ENCODE measurements around the gene DIRAS2. TPM values are rescaled to one million over a fixed set of nuclear protein-coding genes. Genes with fewer than 3 reads are reported as not detected.
"Not testable (repeated sequence)": the region's sequence is repeated elsewhere in the genome, so short reads cannot be mapped to it uniquely, and the experiment has no call there.

Gene DIRAS2
- total RNA-seq, 1 experiment from 2014 or later: 1.7 TPM

DNA sequence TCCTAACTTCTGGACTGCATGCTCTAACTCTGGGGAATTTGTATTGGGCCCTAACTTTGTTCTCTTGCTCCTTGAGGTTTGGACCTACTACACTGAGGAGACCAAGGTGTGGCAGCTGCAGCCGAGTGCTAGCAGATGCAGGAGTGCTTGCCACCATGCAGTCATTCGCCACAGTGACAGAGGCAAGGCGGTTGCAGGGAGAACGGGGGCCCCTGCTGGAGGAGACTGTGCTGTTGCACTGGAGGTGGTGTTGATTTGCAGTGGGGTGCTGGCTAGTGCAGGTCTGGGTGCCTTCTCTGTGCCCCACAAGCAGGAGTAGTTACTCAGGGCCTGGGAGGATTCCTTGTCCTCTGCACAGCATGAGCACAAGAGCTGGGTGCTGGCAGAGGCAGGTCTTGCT lies 22.4 kb upstream of the DIRAS2 start:
- peaks cover 7% of the 10 kb centered on the region for H3K4me1 Mint-ChIP-seq (ENCODE audit: low read depth, unreplicated experiment)
- BruUV-seq (replicated peaks): no TSS peak
- TF ChIP-seq, protein P1, sequence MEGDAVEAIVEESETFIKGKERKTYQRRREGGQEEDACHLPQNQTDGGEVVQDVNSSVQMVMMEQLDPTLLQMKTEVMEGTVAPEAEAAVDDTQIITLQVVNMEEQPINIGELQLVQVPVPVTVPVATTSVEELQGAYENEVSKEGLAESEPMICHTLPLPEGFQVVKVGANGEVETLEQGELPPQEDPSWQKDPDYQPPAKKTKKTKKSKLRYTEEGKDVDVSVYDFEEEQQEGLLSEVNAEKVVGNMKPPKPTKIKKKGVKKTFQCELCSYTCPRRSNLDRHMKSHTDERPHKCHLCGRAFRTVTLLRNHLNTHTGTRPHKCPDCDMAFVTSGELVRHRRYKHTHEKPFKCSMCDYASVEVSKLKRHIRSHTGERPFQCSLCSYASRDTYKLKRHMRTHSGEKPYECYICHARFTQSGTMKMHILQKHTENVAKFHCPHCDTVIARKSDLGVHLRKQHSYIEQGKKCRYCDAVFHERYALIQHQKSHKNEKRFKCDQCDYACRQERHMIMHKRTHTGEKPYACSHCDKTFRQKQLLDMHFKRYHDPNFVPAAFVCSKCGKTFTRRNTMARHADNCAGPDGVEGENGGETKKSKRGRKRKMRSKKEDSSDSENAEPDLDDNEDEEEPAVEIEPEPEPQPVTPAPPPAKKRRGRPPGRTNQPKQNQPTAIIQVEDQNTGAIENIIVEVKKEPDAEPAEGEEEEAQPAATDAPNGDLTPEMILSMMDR (IDR thresholded peaks at IDR 0.05; ENCODE audit: unreplicated experiment): no peak
- no peaks in the 10 kb centered on the region for H3K36me3 Mint-ChIP-seq (ENCODE audit: insufficient read depth, unreplicated experiment)
- no peak overlapping the region for H3K4me3 Mint-ChIP-seq (ENCODE audit: low read depth, unreplicated experiment)
- H3K9me3 Mint-ChIP-seq (ENCODE audit: low read depth, unreplicated experiment): no peaks in the 10 kb centered on the region
- H3K27ac Mint-ChIP-seq (ENCODE audit: unreplicated experiment): no peak overlapping the region
- intact Hi-C loops (cut with micrococcal nuclease; ENCODE audit: unreplicated experiment): no loop called here
- CTCF ChIA-PET: interaction anchor here (0.7 kb wide), 1 partner anchor 60 kb away, joined by 3 read pairs; no protein-coding TSS in a partner anchor
- no peaks in the 10 kb centered on the region for H3K27me3 Mint-ChIP-seq (ENCODE audit: unreplicated experiment)
- peak; percentile 17 for DNase-seq

DNA sequence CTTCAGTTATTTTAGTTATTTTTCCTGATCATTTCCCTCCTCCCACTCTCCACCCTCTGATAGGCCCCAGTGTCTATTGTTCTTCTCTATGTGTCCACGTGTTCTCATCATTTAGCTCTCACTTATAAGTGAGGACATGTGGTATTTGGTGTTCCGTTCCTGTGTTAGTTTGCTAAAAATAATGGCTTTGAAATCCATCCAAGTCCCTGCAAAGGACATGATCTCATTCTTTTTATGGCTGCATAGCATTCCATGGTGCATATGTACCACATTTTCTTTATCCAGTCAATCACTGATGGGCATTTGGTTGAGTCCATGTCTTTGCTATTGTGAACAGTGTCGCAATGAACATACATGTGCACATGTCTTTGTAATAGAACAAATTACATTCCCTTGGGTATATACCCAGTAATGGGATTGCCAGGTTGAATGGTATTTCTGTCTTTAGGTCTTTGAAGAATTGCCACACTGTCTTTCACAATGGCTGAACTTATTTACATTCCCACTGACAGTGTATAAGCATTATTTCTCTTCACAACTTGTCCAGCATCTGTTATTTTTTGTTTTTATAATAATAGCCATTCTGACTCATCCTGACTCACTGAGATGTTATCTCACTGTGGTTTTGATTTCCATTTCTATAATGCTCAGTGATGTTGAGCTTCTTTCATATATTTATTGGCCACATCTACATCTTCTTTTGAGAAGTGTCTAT lies 17.2 kb upstream of the DIRAS2 start:
- TF ChIP-seq, protein P1 (IDR thresholded peaks at IDR 0.05; ENCODE audit: unreplicated experiment): no peak
- DNase-seq: no peak
- no peaks in the 10 kb centered on the region for H3K9me3 Mint-ChIP-seq (ENCODE audit: low read depth, unreplicated experiment)
- intact Hi-C loops (cut with micrococcal nuclease; ENCODE audit: unreplicated experiment): no loop called here
- H3K4me3 Mint-ChIP-seq (ENCODE audit: low read depth, unreplicated experiment): no peak overlapping the region
- H3K4me1 Mint-ChIP-seq (ENCODE audit: low read depth, unreplicated experiment): peaks cover 19% of the 10 kb centered on the region
- BruUV-seq (replicated peaks): no TSS peak
- H3K27ac Mint-ChIP-seq (ENCODE audit: unreplicated experiment): peak overlapping the region; percentile 54
- CTCF ChIA-PET: no interaction called here
- no peaks in the 10 kb centered on the region for H3K36me3 Mint-ChIP-seq (ENCODE audit: insufficient read depth, unreplicated experiment)
- H3K27me3 Mint-ChIP-seq (ENCODE audit: unreplicated experiment): no peaks in the 10 kb centered on the region

DNA sequence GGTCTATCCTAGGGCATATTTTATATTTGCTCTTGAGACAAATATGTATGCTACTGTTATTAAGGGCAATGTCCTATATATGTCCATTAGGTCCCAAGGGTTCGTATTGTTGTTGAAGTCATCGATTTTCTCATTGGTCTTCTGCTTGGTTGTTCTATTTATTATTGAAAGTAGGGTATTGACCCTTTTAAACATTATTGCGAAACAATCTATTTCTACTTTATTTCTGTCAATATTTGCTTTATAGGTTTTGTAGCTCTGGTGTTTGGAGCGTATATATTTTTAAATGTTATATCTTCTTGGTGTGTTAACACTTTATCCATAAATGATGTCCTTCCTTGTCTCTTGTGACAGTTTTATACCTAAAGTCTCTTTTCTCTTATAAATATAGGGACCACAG lies 16.2 kb upstream of the DIRAS2 start:
- no peaks in the 10 kb centered on the region for H3K9me3 Mint-ChIP-seq (ENCODE audit: low read depth, unreplicated experiment)
- peaks cover 19% of the 10 kb centered on the region for H3K4me1 Mint-ChIP-seq (ENCODE audit: low read depth, unreplicated experiment)
- CTCF ChIA-PET: no interaction called here
- no peak overlapping the region for H3K27ac Mint-ChIP-seq (ENCODE audit: unreplicated experiment)
- no TSS peak for BruUV-seq (replicated peaks)
- TF ChIP-seq, protein P1 (IDR thresholded peaks at IDR 0.05; ENCODE audit: unreplicated experiment): no peak
- no peaks in the 10 kb centered on the region for H3K27me3 Mint-ChIP-seq (ENCODE audit: unreplicated experiment)
- no peaks in the 10 kb centered on the region for H3K36me3 Mint-ChIP-seq (ENCODE audit: insufficient read depth, unreplicated experiment)
- intact Hi-C loops (cut with micrococcal nuclease; ENCODE audit: unreplicated experiment): no loop called here
- DNase-seq: no peak
- no peak overlapping the region for H3K4me3 Mint-ChIP-seq (ENCODE audit: low read depth, unreplicated experiment)

DNA sequence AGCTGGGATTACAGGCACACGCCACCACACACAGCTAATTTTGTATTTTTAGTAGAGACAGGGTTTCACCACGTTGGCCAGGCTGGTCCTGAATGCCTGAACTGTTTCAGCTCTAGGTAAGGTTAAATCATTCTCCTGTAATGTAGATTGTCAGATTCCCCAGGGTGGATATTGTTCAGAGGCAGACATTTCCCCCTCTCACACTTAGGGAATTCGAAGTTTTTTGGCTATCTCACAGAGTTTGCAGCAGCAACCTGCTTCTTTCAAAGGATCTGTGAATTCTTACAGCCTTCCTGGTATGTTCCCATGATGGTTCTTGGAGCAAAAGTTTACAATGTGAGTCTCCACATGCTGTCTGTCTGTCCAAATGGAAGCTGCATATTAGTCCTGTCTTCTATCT lies 15.6 kb upstream of the DIRAS2 start:
- TF ChIP-seq, protein P1 (IDR thresholded peaks at IDR 0.05; ENCODE audit: unreplicated experiment): no peak
- no peak for DNase-seq
- no peaks in the 10 kb centered on the region for H3K36me3 Mint-ChIP-seq (ENCODE audit: insufficient read depth, unreplicated experiment)
- CTCF ChIA-PET: interaction anchor here (0.6 kb wide), 1 partner anchor 26 kb away, joined by 3 read pairs; no protein-coding TSS in a partner anchor
- peaks cover 2% of the 10 kb centered on the region for H3K9me3 Mint-ChIP-seq (ENCODE audit: low read depth, unreplicated experiment)
- no peaks in the 10 kb centered on the region for H3K27me3 Mint-ChIP-seq (ENCODE audit: unreplicated experiment)
- no peak overlapping the region for H3K27ac Mint-ChIP-seq (ENCODE audit: unreplicated experiment)
- intact Hi-C loops (cut with micrococcal nuclease; ENCODE audit: unreplicated experiment): no loop called here
- H3K4me1 Mint-ChIP-seq (ENCODE audit: low read depth, unreplicated experiment): peaks cover 19% of the 10 kb centered on the region
- no TSS peak for BruUV-seq (replicated peaks)
- no peak overlapping the region for H3K4me3 Mint-ChIP-seq (ENCODE audit: low read depth, unreplicated experiment)

DNA sequence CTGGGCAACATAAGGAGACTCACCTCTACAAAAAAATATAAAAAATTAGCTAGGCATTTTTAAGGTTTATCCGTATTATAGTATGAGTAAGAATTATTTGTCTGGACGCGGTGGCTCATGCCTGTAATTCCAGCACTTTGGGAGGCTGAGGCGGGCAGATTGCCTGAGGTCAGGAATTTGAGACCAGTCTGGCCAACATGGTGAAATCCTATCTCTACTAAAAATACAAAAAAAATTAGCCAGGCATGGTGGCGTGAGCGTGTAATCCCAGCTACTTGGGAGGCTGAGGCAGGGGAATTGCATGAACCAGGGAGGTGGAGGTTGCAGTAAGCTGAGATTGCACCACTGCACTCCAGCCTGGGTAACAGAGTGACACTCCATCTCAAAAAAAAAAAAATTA lies 14.3 kb upstream of the DIRAS2 start:
- H3K4me3 Mint-ChIP-seq (ENCODE audit: low read depth, unreplicated experiment); H3K9me3 Mint-ChIP-seq (ENCODE audit: low read depth, unreplicated experiment); intact Hi-C loops (cut with micrococcal nuclease; ENCODE audit: unreplicated experiment); BruUV-seq (replicated peaks); H3K27ac Mint-ChIP-seq (ENCODE audit: unreplicated experiment); H3K36me3 Mint-ChIP-seq (ENCODE audit: insufficient read depth, unreplicated experiment); H3K27me3 Mint-ChIP-seq (ENCODE audit: unreplicated experiment); CTCF ChIA-PET; DNase-seq: not testable (repeated sequence)
- peaks cover 19% of the 10 kb centered on the region for H3K4me1 Mint-ChIP-seq (ENCODE audit: low read depth, unreplicated experiment)
